Esophagus squamous epithelium (tissue), 5 donors: ENCODE measurements around the gene IL13. TPM values are rescaled to one million over a fixed set of nuclear protein-coding genes. Genes with fewer than 3 reads are reported as not detected.
"Not testable (repeated sequence)": the region's sequence is repeated elsewhere in the genome, so short reads cannot be mapped to it uniquely, and the experiment has no call there.

Source experiments
- DNase-seq: peaks from one replicate; lab custom pipeline; 2025; lab: John Stamatoyannopoulos, UW
- H3K27ac ChIP-seq, 4 donors: fragments of 200-600 bp; sonication (generic); one replicate each; pipeline ENCODE4 v1.5.1; 2016 to 2019; ENCODE audit warnings: mild to moderate bottlenecking in 1 of 4
- H3K27me3 ChIP-seq, 4 donors: fragments of 200-600 bp; sonication (generic); 1 replicate in 3 of 4; 2 replicates in 1 of 4; pipeline versions ENCODE4 v1.5.1 to v1.6.0; 2017 to 2021; ENCODE audit warnings: antibody characterized with exemption in 1 of 4
- H3K36me3 ChIP-seq, 3 donors: fragments of 200-600 bp; sonication (generic); one replicate each; pipeline ENCODE4 v1.5.1; 2016 to 2019
- H3K4me1 ChIP-seq, 3 donors: fragments of 200-600 bp; sonication (generic); one replicate each; pipeline ENCODE4 v1.5.1; 2017 to 2019
- H3K4me3 ChIP-seq, 4 donors: fragments of 200-600 bp; sonication (generic); 1 replicate in 3 of 4; 2 replicates in 1 of 4; pipeline ENCODE4 v1.5.1; 2016 to 2019; ENCODE audit warnings: mild to moderate bottlenecking in 2 of 4, moderate library complexity in 1 of 4
- H3K9me3 ChIP-seq, 3 donors: fragments of 200-600 bp; sonication (generic); one replicate each; pipeline ENCODE4 v1.5.1; 2016 to 2019
- POLR2A ChIP-seq, 4 donors: fragments of 450-650 bp; IDR thresholded peaks; one replicate each; pipeline ENCODE4 v1.6.1; 2017; ENCODE audit warnings: antibody characterized with exemption in 4 of 4, mild to moderate bottlenecking in 4 of 4, moderate library complexity in 3 of 4
- WGBS, 2 donors: methylation state at CpG; one replicate each; pipeline ENCODE4 v1.1.5; 2018; 5-methylcytosine and 5-hydroxymethylcytosine counted together
- intact Hi-C: fragments of 100-400 bp; cut with DNase I; formaldehyde crosslinking; loops from one replicate; pipeline ENCODE4 v1.15.0; 2022
- total RNA-seq, 4 donors: library from RNA; depleted of rRNA; stranded (reverse); fragments of >200 nt; gene quantifications; one replicate each; pipeline ENCODE4 v1.1.0, GENCODE V29; 2016
- TF ChIP-seq, protein P1 (sequence below), 6 experiments: fragments of 450-650 bp in 4 of 6; fragments of 200-600 bp in 2 of 6; sonication (generic) in 2 of 6; IDR thresholded peaks; one replicate each; pipeline ENCODE4 v1.5.1; 2016 to 2019; ENCODE audit warnings: antibody characterized with exemption in 6 of 6, mild to moderate bottlenecking in 4 of 6, moderate library complexity in 4 of 6
- donor health status: DM: yes; HTN: yes; CAD: no.

Gene IL13
- total RNA-seq, 4 donors from 2014 or later: not detected

GRCh38 chr5:132688536-132689339 is 30.8 kb downstream of the IL13 start:
- TF ChIP-seq, protein P1, sequence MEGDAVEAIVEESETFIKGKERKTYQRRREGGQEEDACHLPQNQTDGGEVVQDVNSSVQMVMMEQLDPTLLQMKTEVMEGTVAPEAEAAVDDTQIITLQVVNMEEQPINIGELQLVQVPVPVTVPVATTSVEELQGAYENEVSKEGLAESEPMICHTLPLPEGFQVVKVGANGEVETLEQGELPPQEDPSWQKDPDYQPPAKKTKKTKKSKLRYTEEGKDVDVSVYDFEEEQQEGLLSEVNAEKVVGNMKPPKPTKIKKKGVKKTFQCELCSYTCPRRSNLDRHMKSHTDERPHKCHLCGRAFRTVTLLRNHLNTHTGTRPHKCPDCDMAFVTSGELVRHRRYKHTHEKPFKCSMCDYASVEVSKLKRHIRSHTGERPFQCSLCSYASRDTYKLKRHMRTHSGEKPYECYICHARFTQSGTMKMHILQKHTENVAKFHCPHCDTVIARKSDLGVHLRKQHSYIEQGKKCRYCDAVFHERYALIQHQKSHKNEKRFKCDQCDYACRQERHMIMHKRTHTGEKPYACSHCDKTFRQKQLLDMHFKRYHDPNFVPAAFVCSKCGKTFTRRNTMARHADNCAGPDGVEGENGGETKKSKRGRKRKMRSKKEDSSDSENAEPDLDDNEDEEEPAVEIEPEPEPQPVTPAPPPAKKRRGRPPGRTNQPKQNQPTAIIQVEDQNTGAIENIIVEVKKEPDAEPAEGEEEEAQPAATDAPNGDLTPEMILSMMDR (IDR thresholded peaks at IDR 0.05): no peak
- TF ChIP-seq POLR2A (IDR thresholded peaks at IDR 0.05): no peak
- H3K36me3 ChIP-seq: no peaks in the 10 kb centered on the region
- no peaks in the 10 kb centered on the region for H3K9me3 ChIP-seq
- H3K4me3 ChIP-seq: no peak overlapping the region
- no peak for DNase-seq
- H3K4me1 ChIP-seq: no peaks in the 10 kb centered on the region
- WGBS, 2 donors: 60 to 61% methylated on average over 7 of the region's 7 CpGs
- H3K27me3 ChIP-seq: no peaks in the 10 kb centered on the region
- no peak overlapping the region for H3K27ac ChIP-seq
- intact Hi-C loops: no loop called here

DNA sequence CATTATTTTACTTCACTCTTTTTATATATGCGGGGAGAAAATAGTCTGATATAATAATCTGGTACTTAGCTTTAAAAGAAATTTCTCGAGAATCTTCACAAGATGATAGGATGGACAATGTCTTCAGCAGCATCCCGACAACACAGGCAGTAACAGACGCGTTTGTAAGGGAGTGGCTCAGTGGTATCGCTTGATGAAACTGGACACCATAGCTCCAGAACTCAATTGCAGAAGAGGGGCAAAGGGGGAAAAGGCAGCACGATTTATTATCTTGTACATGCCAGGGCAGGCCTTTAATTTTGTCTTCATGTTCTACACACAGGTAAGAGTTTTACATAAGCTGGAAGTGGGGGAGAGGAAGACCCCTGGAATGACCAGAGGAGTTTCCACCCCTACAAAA is 31.5 kb downstream of the IL13 start:
- no peak overlapping the region for H3K4me3 ChIP-seq
- H3K9me3 ChIP-seq: no peaks in the 10 kb centered on the region
- no peak for DNase-seq
- H3K27ac ChIP-seq: no peak overlapping the region
- H3K4me1 ChIP-seq: no peaks in the 10 kb centered on the region
- intact Hi-C loops: no loop called here
- H3K27me3 ChIP-seq: no peaks in the 10 kb centered on the region
- no peaks in the 10 kb centered on the region for H3K36me3 ChIP-seq
- WGBS, 2 donors: 82 to 83% methylated on average over 7 of the region's 7 CpGs
- TF ChIP-seq, protein P1 (IDR thresholded peaks at IDR 0.05): no peak
- TF ChIP-seq POLR2A (IDR thresholded peaks at IDR 0.05): no peak

GRCh38 chr5:132690156-132690555 is 32.2 kb downstream of the IL13 start:
- no peak for TF ChIP-seq POLR2A (IDR thresholded peaks at IDR 0.05)
- TF ChIP-seq, protein P1 (IDR thresholded peaks at IDR 0.05): no peak
- H3K27ac ChIP-seq: no peak overlapping the region
- no peak overlapping the region for H3K4me3 ChIP-seq
- H3K36me3 ChIP-seq: no peaks in the 10 kb centered on the region
- no peak for DNase-seq
- WGBS, 2 donors: 85 to 95% methylated on average over 3 of the region's 3 CpGs
- H3K4me1 ChIP-seq: no peaks in the 10 kb centered on the region
- intact Hi-C loops: no loop called here
- no peaks in the 10 kb centered on the region for H3K27me3 ChIP-seq
- H3K9me3 ChIP-seq: no peaks in the 10 kb centered on the region

- H3K4me3 ChIP-seq, DNase-seq, H3K27me3 ChIP-seq, H3K9me3 ChIP-seq, H3K27ac ChIP-seq, intact Hi-C loops, H3K36me3 ChIP-seq, H3K4me1 ChIP-seq: not testable (repeated sequence)
- WGBS, 2 donors: 67 to 85% methylated on average over 5 of the region's 5 CpGs
Measured at GRCh38 chr5:132691755-132692631, 34.0 kb downstream of the IL13 start.

DNA sequence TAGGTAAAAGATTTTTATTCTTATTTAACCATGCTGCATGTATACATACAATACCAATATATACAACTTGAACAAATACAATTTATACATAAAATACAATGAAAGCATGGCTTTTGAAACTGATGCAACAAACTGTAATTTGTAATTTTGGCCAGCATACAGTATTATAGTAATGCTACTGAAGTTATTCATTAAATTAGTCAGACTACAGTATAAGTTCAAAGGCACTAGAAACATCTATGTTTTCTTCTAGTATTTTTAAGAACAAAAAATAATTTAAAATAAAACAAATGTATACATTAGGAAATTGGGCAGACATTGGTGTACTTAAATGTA is 34.6 kb downstream of the IL13 start:
- no peaks in the 10 kb centered on the region for H3K4me1 ChIP-seq
- no peak for DNase-seq
- H3K36me3 ChIP-seq: peaks cover 0 to 10% (median 0%) of the 10 kb centered on the region in 3 donors
- no peaks in the 10 kb centered on the region for H3K9me3 ChIP-seq
- H3K4me3 ChIP-seq: no peak overlapping the region
- H3K27ac ChIP-seq: no peak overlapping the region
- no peaks in the 10 kb centered on the region for H3K27me3 ChIP-seq
- intact Hi-C loops: no loop called here
- TF ChIP-seq POLR2A (IDR thresholded peaks at IDR 0.05): no peak
- TF ChIP-seq, protein P1 (IDR thresholded peaks at IDR 0.05): no peak
